HL-60 (cell line): ENCODE data around the gene KRT3.

Experiments used
- DNase-seq, 2 experiments: peaks; one replicate each; pipeline ENCODE4 v3.0.0-alpha.2; 2010 to 2020; ENCODE audit warnings: low read depth in 1 of 2, low spot score in 1 of 2
- H3K27ac ChIP-seq: fragments of 250-450 bp; sonication (Bioruptor Pico); replicated peaks from 2 replicates; pipeline ENCODE4 v1.5.1; 2020; ENCODE audit warnings: mild to moderate bottlenecking, moderate library complexity
- H3K27me3 ChIP-seq: fragments of 250-450 bp; sonication (Bioruptor Pico); 2 replicates; pipeline ENCODE4 v1.5.1; 2021; ENCODE audit warnings: mild to moderate bottlenecking, moderate library complexity; ENCODE audit not compliant: insufficient read depth, poor library complexity, severe bottlenecking
- H3K4me3 ChIP-seq: replicated peaks from 2 replicates; pipeline ENCODE4 v1.5.1; 2011; ENCODE audit warnings: mild to moderate bottlenecking, control low read depth, low read length; ENCODE audit not compliant: insufficient read depth
- CTCF ChIP-seq: IDR thresholded peaks from one replicate; pipeline ENCODE4 v1.5.1; 2011; ENCODE audit warnings: low read length, control low read depth, inconsistent platforms; ENCODE audit not compliant: insufficient read depth
- GABPA ChIP-seq: IDR thresholded peaks from 2 replicates; pipeline ENCODE4 v1.6.1; 2012; ENCODE audit warnings: low read depth
- POLR2AphosphoS5 ChIP-seq: IDR thresholded peaks from 2 replicates; pipeline ENCODE4 v1.6.1; 2012; ENCODE audit warnings: low read depth
- REST ChIP-seq: IDR thresholded peaks from 2 replicates; pipeline ENCODE4 v1.6.1; 2012; ENCODE audit warnings: low read depth; ENCODE audit not compliant: insufficient replicate concordance
- SPI1 ChIP-seq: IDR thresholded peaks from 2 replicates; pipeline ENCODE4 v1.6.1; 2012; ENCODE audit warnings: low read depth, mild to moderate bottlenecking, borderline replicate concordance

Gene KRT3

GRCh38 chr12:52818887-52819420 is 23.0 kb upstream of the KRT3 start:
- peaks cover 2% of the 10 kb centered on the region for H3K27me3 ChIP-seq

GRCh38 chr12:52818388-52818787 is 22.5 kb upstream of the KRT3 start:
- H3K4me3 ChIP-seq = no peak overlapping the region
- peaks cover 2% of the 10 kb centered on the region for H3K27me3 ChIP-seq
- H3K27ac ChIP-seq = no peak overlapping the region
- no peak for DNase-seq
- TF ChIP-seq POLR2AphosphoS5 (no peak), REST (no peak), SPI1 (no peak), CTCF (no peak), GABPA (no peak)

More at GRCh38 chr12:52818887-52819420, 23.0 kb upstream of the KRT3 start:
- no peak for DNase-seq
- TF ChIP-seq REST (no peak), SPI1 (no peak), CTCF (no peak), POLR2AphosphoS5 (no peak), GABPA (no peak)
- Histone ChIP-seq H3K27ac (no peak overlapping the region), H3K4me3 (no peak overlapping the region)

GRCh38 chr12:52817699-52818238 is 21.9 kb upstream of the KRT3 start:
- Histone ChIP-seq H3K27me3 (peaks cover 2% of the 10 kb centered on the region), H3K4me3 (no peak overlapping the region), H3K27ac (no peak overlapping the region)
- no peak for TF ChIP-seq SPI1
- TF ChIP-seq POLR2AphosphoS5 = no peak
- no peak for TF ChIP-seq GABPA
- no peak for TF ChIP-seq REST
- TF ChIP-seq CTCF = no peak
- no peak for DNase-seq
